ENCODE results near the gene ENPP3. TPM values are rescaled to one million over a fixed set of nuclear protein-coding genes. Genes with fewer than 3 reads are reported as not detected.

The ENPP3 gene
- total and polyA plus RNA-seq, 2 of the 13 experiments (the other 11 are each of a cell fraction or from before 2014, with no cell fraction given) = 40.0 to 75.4 TPM

GRCh38 chr6:131636880-131637792, at the start of gene ENPP3 (continued):
- TF ChIP-seq, protein P1, sequence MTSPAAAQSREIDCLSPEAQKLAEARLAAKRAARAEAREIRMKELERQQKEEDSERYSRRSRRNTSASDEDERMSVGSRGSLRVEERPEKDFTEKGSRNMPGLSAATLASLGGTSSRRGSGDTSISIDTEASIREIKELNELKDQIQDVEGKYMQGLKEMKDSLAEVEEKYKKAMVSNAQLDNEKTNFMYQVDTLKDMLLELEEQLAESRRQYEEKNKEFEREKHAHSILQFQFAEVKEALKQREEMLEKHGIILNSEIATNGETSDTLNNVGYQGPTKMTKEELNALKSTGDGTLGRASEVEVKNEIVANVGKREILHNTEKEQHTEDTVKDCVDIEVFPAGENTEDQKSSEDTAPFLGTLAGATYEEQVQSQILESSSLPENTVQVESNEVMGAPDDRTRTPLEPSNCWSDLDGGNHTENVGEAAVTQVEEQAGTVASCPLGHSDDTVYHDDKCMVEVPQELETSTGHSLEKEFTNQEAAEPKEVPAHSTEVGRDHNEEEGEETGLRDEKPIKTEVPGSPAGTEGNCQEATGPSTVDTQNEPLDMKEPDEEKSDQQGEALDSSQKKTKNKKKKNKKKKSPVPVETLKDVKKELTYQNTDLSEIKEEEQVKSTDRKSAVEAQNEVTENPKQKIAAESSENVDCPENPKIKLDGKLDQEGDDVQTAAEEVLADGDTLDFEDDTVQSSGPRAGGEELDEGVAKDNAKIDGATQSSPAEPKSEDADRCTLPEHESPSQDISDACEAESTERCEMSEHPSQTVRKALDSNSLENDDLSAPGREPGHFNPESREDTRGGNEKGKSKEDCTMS (CRISPR knock-in tag; conservative IDR thresholded peaks at IDR 0.05) = no peak
- TF ChIP-seq SALL2 (CRISPR knock-in tag; IDR thresholded peaks at IDR 0.05) (no peak), REL (CRISPR knock-in tag; conservative IDR thresholded peaks at IDR 0.05) (no peak), ERF (CRISPR knock-in tag; IDR thresholded peaks at IDR 0.05) (no peak; the same call in 1 of the 2 replicates), ZMYM4 (CRISPR knock-in tag; IDR thresholded peaks at IDR 0.05) (peak; percentile 39; the same call in 1 of the 2 replicates), KDM2A (CRISPR knock-in tag; IDR thresholded peaks at IDR 0.05; ENCODE audit: borderline replicate concordance, low read depth) (no peak), TEAD3 (CRISPR knock-in tag; optimal IDR thresholded peaks at IDR 0.05; ENCODE audit: borderline replicate concordance) (peak; percentile 31), HOXA5 (CRISPR knock-in tag; IDR thresholded peaks at IDR 0.05) (no peak), SKI (IDR thresholded peaks at IDR 0.05; ENCODE audit: partially characterized antibody) (no peak), ARNT (IDR thresholded peaks at IDR 0.05) (no peak), ARHGAP35 (CRISPR knock-in tag; IDR thresholded peaks at IDR 0.05; ENCODE audit: borderline replicate concordance) (no peak), MXD4 (CRISPR knock-in tag; IDR thresholded peaks at IDR 0.05) (no peak)
- TF ChIP-seq, protein P2, sequence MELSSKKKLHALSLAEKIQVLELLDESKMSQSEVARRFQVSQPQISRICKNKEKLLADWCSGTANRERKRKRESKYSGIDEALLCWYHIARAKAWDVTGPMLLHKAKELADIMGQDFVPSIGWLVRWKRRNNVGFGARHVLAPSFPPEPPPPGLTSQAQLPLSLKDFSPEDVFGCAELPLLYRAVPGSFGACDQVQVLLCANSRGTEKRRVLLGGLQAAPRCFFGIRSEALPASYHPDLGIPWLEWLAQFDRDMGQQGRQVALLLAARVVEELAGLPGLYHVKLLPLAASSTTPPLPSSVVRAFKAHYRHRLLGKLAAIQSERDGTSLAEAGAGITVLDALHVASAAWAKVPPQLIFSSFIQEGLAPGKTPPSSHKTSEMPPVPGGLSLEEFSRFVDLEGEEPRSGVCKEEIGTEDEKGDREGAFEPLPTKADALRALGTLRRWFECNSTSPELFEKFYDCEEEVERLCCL (CRISPR knock-in tag; IDR thresholded peaks at IDR 0.05; ENCODE audit: borderline replicate concordance) = no peak
- TF ChIP-seq, protein P3, sequence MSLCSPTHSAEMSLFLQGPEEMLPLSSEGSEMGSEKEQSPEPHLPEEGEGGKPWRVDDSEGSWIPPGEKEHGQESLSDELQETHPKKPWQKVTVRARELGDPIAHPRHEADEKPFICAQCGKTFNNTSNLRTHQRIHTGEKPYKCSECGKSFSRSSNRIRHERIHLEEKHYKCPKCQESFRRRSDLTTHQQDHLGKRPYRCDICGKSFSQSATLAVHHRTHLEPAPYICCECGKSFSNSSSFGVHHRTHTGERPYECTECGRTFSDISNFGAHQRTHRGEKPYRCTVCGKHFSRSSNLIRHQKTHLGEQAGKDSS (CRISPR knock-in tag; IDR thresholded peaks at IDR 0.05; ENCODE audit: borderline replicate concordance, low read depth) = no peak
